WTC11 (cell line): Measurements from ENCODE around the gene KPNA4. TPM values are rescaled to one million over a fixed set of nuclear protein-coding genes. Genes with fewer than 3 reads are reported as not detected.

Source experiments
- ATAC-seq: fragments of 200-7000 bp; cut with Tn5 transposase; 2 replicates; pipeline ENCODE4 v1.10.0; 2021; ENCODE audit warnings: mild to moderate bottlenecking, moderate library complexity
- CTCF ChIA-PET: fragments of 300-600 bp; sonication (Branson Sonifier 250); formaldehyde crosslinking; loops from one replicate; lab custom pipeline; 2021; ENCODE audit warnings: antibody characterized with exemption; lab: Charles Lee
- POLR2A ChIA-PET: fragments of 350-600 bp; sonication (Branson Sonifier 250); formaldehyde crosslinking; loops from one replicate; lab custom pipeline; 2021; ENCODE audit warnings: antibody characterized with exemption; lab: Charles Lee
- DNase-seq: peaks from one replicate; pipeline ENCODE4 v3.0.0; 2021; ENCODE audit warnings: low spot score
- H3K27ac Mint-ChIP-seq: 2 replicates; pipeline ENCODE4 v1.8.0; 2021; ENCODE audit warnings: mixed read lengths
- H3K27me3 Mint-ChIP-seq: 2 replicates; pipeline ENCODE4 v1.8.0; 2021; ENCODE audit warnings: low read depth, mild to moderate bottlenecking, moderate library complexity, mixed read lengths
- H3K36me3 Mint-ChIP-seq: 2 replicates; pipeline ENCODE4 v1.8.0; 2021; ENCODE audit warnings: mixed read lengths
- H3K4me1 Mint-ChIP-seq: 2 replicates; pipeline ENCODE4 v1.8.0; 2022; ENCODE audit warnings: mixed read lengths
- H3K4me3 Mint-ChIP-seq: 2 replicates; pipeline ENCODE4 v1.8.0; 2021; ENCODE audit warnings: mild to moderate bottlenecking, moderate library complexity, mixed read lengths
- H3K9me3 Mint-ChIP-seq: 2 replicates; pipeline ENCODE4 v1.8.0; 2021; ENCODE audit warnings: mixed read lengths
- EMX1 ChIP-seq: fragments of 250-450 bp; sonication (Bioruptor Pico); IDR thresholded peaks from 2 replicates; pipeline ENCODE4 v1.8.0; 2021; ENCODE audit warnings: mild to moderate bottlenecking
- ETV6 ChIP-seq: sonication (generic); formaldehyde crosslinking; IDR thresholded peaks from 2 replicates; pipeline ENCODE4 v1.8.1; 2022; ENCODE audit warnings: mild to moderate bottlenecking, missing genetic modification reagents
- FOXK1 ChIP-seq: sonication (generic); formaldehyde crosslinking; IDR thresholded peaks from 2 replicates; pipeline ENCODE4 v1.8.0; 2022; ENCODE audit warnings: mild to moderate bottlenecking, moderate library complexity, missing genetic modification reagents
- GRHL2 ChIP-seq: fragments of 250-450 bp; sonication (Bioruptor Pico); IDR thresholded peaks from 2 replicates; pipeline ENCODE4 v1.8.0; 2022; ENCODE audit warnings: mild to moderate bottlenecking, moderate library complexity; ENCODE audit not compliant: insufficient replicate concordance, severe bottlenecking
- KAT7 ChIP-seq: sonication (generic); formaldehyde crosslinking; IDR thresholded peaks from 2 replicates; pipeline ENCODE4 v1.8.1; 2023; ENCODE audit warnings: missing genetic modification reagents, mild to moderate bottlenecking, borderline replicate concordance
- NR1H2 ChIP-seq: sonication (generic); formaldehyde crosslinking; IDR thresholded peaks from 2 replicates; pipeline ENCODE4 v1.9.0; 2021; ENCODE audit warnings: mild to moderate bottlenecking, moderate library complexity, missing genetic modification reagents
- PRRX2 ChIP-seq: fragments of 250-450 bp; sonication (Bioruptor Pico); IDR thresholded peaks from 2 replicates; pipeline ENCODE4 v1.8.0; 2021; ENCODE audit warnings: mild to moderate bottlenecking
- SP1 ChIP-seq: sonication (generic); formaldehyde crosslinking; conservative IDR thresholded peaks from 2 replicates; pipeline ENCODE4 v1.8.1; 2022; ENCODE audit warnings: missing genetic modification reagents
- TCF7 ChIP-seq: sonication (generic); formaldehyde crosslinking; IDR thresholded peaks from 2 replicates; pipeline ENCODE4 v1.8.0; 2022; ENCODE audit warnings: mild to moderate bottlenecking, low read depth, missing genetic modification reagents, moderate library complexity
- TEAD4 ChIP-seq: sonication (generic); formaldehyde crosslinking; IDR thresholded peaks from 2 replicates; pipeline ENCODE4 v1.8.0; 2022; ENCODE audit warnings: mild to moderate bottlenecking, missing genetic modification reagents
- ZNF138 ChIP-seq: sonication (generic); formaldehyde crosslinking; conservative IDR thresholded peaks from 2 replicates; pipeline ENCODE4 v1.8.1; 2022; ENCODE audit warnings: mild to moderate bottlenecking, moderate library complexity, missing genetic modification reagents
- ZNF423 ChIP-seq: fragments of 250-450 bp; sonication (Bioruptor Pico); IDR thresholded peaks from 2 replicates; pipeline ENCODE4 v2.1.2; 2022; ENCODE audit warnings: mild to moderate bottlenecking, moderate library complexity
- total RNA-seq: library from RNA; stranded (reverse); gene quantifications from 3 replicates; pipeline ENCODE4 v1.2.3, GENCODE V29; 2021
- TF ChIP-seq, protein P1 (sequence below): sonication (generic); formaldehyde crosslinking; IDR thresholded peaks from 2 replicates; pipeline ENCODE4 v1.8.0; 2022; ENCODE audit warnings: mild to moderate bottlenecking, missing genetic modification reagents
- TF ChIP-seq, protein P2 (sequence below): fragments of 200-600 bp; IDR thresholded peaks from 2 replicates; pipeline ENCODE4 v1.8.0; 2022; ENCODE audit warnings: antibody characterized with exemption
- TF ChIP-seq, protein P3 (sequence below): fragments of 250-450 bp; sonication (Bioruptor Pico); IDR thresholded peaks from 2 replicates; pipeline ENCODE4 v1.8.0; 2021; ENCODE audit warnings: mild to moderate bottlenecking
- TF ChIP-seq, protein P4 (sequence below): sonication (generic); formaldehyde crosslinking; IDR thresholded peaks from 2 replicates; pipeline ENCODE4 v1.8.1; 2023; ENCODE audit warnings: mild to moderate bottlenecking, missing genetic modification reagents, borderline replicate concordance
- TF ChIP-seq, protein P5 (sequence below): sonication (generic); formaldehyde crosslinking; IDR thresholded peaks from 2 replicates; pipeline ENCODE4 v1.8.1; 2022; ENCODE audit warnings: low read depth, mild to moderate bottlenecking, moderate library complexity, missing genetic modification reagents, borderline replicate concordance
- TF ChIP-seq, protein P6 (sequence below): sonication (generic); formaldehyde crosslinking; IDR thresholded peaks from 2 replicates; pipeline ENCODE4 v1.8.1; 2022; ENCODE audit warnings: low read depth, missing genetic modification reagents, borderline replicate concordance
- TF ChIP-seq, protein P7 (sequence below): sonication (generic); formaldehyde crosslinking; IDR thresholded peaks from 2 replicates; pipeline ENCODE4 v1.8.1; 2023; ENCODE audit warnings: mild to moderate bottlenecking, missing genetic modification reagents, moderate library complexity
- TF ChIP-seq, protein P8 (sequence below): sonication (generic); formaldehyde crosslinking; IDR thresholded peaks from 2 replicates; pipeline ENCODE4 v1.8.1; 2022; ENCODE audit warnings: mild to moderate bottlenecking, missing genetic modification reagents, moderate library complexity, borderline replicate concordance

Gene KPNA4
- total RNA-seq, 1 experiment from 2014 or later = 52.2 TPM

DNA sequence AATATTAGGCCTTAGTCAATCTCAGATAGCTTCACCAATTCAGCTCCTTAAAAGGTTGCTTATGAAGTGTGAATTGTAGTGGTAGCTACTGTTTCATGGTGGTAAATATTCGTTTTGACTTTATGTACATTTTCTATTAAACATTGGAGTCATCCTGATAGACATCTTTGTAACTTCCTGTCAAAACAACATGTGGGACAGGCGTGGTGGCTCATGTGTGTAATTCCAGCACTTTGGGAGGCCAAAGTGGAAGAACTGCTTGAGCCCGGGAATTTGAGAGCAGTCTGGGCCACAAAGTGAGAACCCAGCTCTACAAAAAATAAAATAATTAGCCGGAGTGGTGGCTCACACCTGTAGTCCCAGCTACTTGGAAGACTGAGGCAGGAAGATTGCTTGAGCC, 113.8 kb downstream of the KPNA4 start (continued):
- TF ChIP-seq, protein P1, sequence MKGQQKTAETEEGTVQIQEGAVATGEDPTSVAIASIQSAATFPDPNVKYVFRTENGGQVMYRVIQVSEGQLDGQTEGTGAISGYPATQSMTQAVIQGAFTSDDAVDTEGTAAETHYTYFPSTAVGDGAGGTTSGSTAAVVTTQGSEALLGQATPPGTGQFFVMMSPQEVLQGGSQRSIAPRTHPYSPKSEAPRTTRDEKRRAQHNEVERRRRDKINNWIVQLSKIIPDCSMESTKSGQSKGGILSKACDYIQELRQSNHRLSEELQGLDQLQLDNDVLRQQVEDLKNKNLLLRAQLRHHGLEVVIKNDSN = no peak
- TF ChIP-seq ZNF423 (CRISPR knock-in tag) (no peak), ETV6 (CRISPR knock-in tag) (no peak), FOXK1 (CRISPR knock-in tag) (no peak), PRRX2 (CRISPR knock-in tag) (no peak)
- TF ChIP-seq, protein P2, sequence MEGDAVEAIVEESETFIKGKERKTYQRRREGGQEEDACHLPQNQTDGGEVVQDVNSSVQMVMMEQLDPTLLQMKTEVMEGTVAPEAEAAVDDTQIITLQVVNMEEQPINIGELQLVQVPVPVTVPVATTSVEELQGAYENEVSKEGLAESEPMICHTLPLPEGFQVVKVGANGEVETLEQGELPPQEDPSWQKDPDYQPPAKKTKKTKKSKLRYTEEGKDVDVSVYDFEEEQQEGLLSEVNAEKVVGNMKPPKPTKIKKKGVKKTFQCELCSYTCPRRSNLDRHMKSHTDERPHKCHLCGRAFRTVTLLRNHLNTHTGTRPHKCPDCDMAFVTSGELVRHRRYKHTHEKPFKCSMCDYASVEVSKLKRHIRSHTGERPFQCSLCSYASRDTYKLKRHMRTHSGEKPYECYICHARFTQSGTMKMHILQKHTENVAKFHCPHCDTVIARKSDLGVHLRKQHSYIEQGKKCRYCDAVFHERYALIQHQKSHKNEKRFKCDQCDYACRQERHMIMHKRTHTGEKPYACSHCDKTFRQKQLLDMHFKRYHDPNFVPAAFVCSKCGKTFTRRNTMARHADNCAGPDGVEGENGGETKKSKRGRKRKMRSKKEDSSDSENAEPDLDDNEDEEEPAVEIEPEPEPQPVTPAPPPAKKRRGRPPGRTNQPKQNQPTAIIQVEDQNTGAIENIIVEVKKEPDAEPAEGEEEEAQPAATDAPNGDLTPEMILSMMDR = no peak
- TF ChIP-seq, protein P3, sequence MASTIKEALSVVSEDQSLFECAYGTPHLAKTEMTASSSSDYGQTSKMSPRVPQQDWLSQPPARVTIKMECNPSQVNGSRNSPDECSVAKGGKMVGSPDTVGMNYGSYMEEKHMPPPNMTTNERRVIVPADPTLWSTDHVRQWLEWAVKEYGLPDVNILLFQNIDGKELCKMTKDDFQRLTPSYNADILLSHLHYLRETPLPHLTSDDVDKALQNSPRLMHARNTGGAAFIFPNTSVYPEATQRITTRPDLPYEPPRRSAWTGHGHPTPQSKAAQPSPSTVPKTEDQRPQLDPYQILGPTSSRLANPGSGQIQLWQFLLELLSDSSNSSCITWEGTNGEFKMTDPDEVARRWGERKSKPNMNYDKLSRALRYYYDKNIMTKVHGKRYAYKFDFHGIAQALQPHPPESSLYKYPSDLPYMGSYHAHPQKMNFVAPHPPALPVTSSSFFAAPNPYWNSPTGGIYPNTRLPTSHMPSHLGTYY = no peak

DNA sequence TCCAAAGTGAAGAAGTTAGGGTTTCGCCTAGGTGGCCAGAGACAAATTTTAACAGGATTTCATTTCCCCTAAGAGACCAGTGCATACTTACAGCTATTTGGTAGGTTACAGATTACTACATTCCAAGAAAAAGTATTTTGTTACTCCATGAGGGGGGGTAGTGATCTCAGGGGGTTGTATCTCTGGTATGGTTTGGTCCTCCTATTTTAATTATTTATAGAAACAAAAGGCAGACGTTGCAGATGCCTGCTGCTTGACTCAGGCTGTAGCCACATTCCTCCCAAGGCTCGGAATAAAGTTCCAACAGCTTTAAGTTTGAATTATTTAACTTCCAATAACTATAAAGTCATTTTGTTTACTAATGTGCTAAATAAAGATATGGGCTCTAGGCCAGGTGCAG, 114.5 kb downstream of the KPNA4 start:
- CTCF ChIA-PET = interaction anchor here (1.7 kb wide), 1 partner anchor 35 kb away, joined by 7 read pairs; no protein-coding TSS in a partner anchor
- H3K27ac Mint-ChIP-seq = peak overlapping the region; percentile 96
- peaks cover 19% of the 10 kb centered on the region for H3K36me3 Mint-ChIP-seq
- ATAC-seq (no peak), DNase-seq (no peak)
- peaks cover 28% of the 10 kb centered on the region for H3K4me1 Mint-ChIP-seq
- peaks cover 2% of the 10 kb centered on the region; the same call in 1 of the 2 replicates for H3K27me3 Mint-ChIP-seq
- 0 out of 2 replicates have a peak, but pooled peaks cover 3% of the 10 kb centered on the region for H3K9me3 Mint-ChIP-seq
- POLR2A ChIA-PET = interaction anchor here (0.7 to 2.9 kb wide), 8 partner anchors 29 to 611 kb away, joined by 3 to 25 read pairs (median 4); partner anchors contain the start of genes IFT80, SCHIP1 and SMC4
- peak overlapping the region; percentile 91 for H3K4me3 Mint-ChIP-seq
- TF ChIP-seq, protein P4, sequence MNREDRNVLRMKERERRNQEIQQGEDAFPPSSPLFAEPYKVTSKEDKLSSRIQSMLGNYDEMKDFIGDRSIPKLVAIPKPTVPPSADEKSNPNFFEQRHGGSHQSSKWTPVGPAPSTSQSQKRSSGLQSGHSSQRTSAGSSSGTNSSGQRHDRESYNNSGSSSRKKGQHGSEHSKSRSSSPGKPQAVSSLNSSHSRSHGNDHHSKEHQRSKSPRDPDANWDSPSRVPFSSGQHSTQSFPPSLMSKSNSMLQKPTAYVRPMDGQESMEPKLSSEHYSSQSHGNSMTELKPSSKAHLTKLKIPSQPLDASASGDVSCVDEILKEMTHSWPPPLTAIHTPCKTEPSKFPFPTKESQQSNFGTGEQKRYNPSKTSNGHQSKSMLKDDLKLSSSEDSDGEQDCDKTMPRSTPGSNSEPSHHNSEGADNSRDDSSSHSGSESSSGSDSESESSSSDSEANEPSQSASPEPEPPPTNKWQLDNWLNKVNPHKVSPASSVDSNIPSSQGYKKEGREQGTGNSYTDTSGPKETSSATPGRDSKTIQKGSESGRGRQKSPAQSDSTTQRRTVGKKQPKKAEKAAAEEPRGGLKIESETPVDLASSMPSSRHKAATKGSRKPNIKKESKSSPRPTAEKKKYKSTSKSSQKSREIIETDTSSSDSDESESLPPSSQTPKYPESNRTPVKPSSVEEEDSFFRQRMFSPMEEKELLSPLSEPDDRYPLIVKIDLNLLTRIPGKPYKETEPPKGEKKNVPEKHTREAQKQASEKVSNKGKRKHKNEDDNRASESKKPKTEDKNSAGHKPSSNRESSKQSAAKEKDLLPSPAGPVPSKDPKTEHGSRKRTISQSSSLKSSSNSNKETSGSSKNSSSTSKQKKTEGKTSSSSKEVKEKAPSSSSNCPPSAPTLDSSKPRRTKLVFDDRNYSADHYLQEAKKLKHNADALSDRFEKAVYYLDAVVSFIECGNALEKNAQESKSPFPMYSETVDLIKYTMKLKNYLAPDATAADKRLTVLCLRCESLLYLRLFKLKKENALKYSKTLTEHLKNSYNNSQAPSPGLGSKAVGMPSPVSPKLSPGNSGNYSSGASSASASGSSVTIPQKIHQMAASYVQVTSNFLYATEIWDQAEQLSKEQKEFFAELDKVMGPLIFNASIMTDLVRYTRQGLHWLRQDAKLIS = no peak
- TF ChIP-seq, protein P5, sequence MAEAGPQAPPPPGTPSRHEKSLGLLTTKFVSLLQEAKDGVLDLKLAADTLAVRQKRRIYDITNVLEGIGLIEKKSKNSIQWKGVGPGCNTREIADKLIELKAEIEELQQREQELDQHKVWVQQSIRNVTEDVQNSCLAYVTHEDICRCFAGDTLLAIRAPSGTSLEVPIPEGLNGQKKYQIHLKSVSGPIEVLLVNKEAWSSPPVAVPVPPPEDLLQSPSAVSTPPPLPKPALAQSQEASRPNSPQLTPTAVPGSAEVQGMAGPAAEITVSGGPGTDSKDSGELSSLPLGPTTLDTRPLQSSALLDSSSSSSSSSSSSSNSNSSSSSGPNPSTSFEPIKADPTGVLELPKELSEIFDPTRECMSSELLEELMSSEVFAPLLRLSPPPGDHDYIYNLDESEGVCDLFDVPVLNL (CRISPR knock-in tag) = no peak
- TF ChIP-seq KAT7 (CRISPR knock-in tag) (no peak), SP1 (CRISPR knock-in tag) (no peak), GRHL2 (CRISPR knock-in tag) (no peak), NR1H2 (CRISPR knock-in tag) (no peak), ZNF138 (CRISPR knock-in tag) (no peak), TCF7 (CRISPR knock-in tag) (no peak), EMX1 (CRISPR knock-in tag) (no peak), TEAD4 (CRISPR knock-in tag) (no peak)
- TF ChIP-seq, protein P6, sequence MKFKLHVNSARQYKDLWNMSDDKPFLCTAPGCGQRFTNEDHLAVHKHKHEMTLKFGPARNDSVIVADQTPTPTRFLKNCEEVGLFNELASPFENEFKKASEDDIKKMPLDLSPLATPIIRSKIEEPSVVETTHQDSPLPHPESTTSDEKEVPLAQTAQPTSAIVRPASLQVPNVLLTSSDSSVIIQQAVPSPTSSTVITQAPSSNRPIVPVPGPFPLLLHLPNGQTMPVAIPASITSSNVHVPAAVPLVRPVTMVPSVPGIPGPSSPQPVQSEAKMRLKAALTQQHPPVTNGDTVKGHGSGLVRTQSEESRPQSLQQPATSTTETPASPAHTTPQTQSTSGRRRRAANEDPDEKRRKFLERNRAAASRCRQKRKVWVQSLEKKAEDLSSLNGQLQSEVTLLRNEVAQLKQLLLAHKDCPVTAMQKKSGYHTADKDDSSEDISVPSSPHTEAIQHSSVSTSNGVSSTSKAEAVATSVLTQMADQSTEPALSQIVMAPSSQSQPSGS (CRISPR knock-in tag) = no peak
- TF ChIP-seq, protein P1 = no peak
- TF ChIP-seq, protein P7, sequence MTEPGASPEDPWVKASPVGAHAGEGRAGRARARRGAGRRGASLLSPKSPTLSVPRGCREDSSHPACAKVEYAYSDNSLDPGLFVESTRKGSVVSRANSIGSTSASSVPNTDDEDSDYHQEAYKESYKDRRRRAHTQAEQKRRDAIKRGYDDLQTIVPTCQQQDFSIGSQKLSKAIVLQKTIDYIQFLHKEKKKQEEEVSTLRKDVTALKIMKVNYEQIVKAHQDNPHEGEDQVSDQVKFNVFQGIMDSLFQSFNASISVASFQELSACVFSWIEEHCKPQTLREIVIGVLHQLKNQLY = no peak
- TF ChIP-seq, protein P8, sequence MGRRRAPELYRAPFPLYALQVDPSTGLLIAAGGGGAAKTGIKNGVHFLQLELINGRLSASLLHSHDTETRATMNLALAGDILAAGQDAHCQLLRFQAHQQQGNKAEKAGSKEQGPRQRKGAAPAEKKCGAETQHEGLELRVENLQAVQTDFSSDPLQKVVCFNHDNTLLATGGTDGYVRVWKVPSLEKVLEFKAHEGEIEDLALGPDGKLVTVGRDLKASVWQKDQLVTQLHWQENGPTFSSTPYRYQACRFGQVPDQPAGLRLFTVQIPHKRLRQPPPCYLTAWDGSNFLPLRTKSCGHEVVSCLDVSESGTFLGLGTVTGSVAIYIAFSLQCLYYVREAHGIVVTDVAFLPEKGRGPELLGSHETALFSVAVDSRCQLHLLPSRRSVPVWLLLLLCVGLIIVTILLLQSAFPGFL = no peak
